Upper lobe of left lung (tissue), 6 donors: ENCODE results near the gene INAFM1. TPM values are rescaled to one million over a fixed set of nuclear protein-coding genes. Genes with fewer than 3 reads are reported as not detected.

Experiments used
- ATAC-seq, 2 donors: fragments of 200-7000 bp; cut with Tn5 transposase; one replicate each; pipeline ENCODE4 v1.9.1; 2022; ENCODE audit warnings: mild to moderate bottlenecking in 2 of 2, moderate library complexity in 2 of 2; ENCODE audit not compliant: low FRiP score in 2 of 2
- DNase-seq, 2 donors: peaks; one replicate each; pipeline ENCODE4 v3.0.0-alpha.2; 2019 to 2020
- H3K27ac ChIP-seq, 4 donors: fragments of 200-600 bp; sonication (generic); one replicate each; pipeline ENCODE4 v1.5.1; 2016 to 2019
- H3K27me3 ChIP-seq, 4 donors: fragments of 200-600 bp; sonication (generic); one replicate each; pipeline ENCODE4 v1.5.1; 2017 to 2019
- H3K36me3 ChIP-seq, 4 donors: fragments of 200-600 bp; sonication (generic); one replicate each; pipeline ENCODE4 v1.5.1; 2016 to 2019
- H3K4me1 ChIP-seq, 4 donors: fragments of 200-600 bp; sonication (generic); one replicate each; pipeline ENCODE4 v1.5.1; 2018 to 2019
- H3K4me3 ChIP-seq, 4 donors: fragments of 200-600 bp; sonication (generic); one replicate each; pipeline ENCODE4 v1.5.1; 2017 to 2019; ENCODE audit warnings: mild to moderate bottlenecking in 2 of 4, moderate library complexity in 1 of 4
- H3K9me3 ChIP-seq, 4 donors: fragments of 200-600 bp; sonication (generic); one replicate each; pipeline ENCODE4 v1.5.1; 2018 to 2019
- CTCF ChIP-seq, 6 experiments: fragments of 450-650 bp in 4 of 6; fragments of 200-600 bp in 2 of 6; sonication (generic) in 2 of 6; IDR thresholded peaks; one replicate each; pipeline ENCODE4 v1.5.1; 2016 to 2019; ENCODE audit warnings: antibody characterized with exemption in 6 of 6
- EP300 ChIP-seq, 4 donors: sonication (generic); formaldehyde crosslinking; IDR thresholded peaks; one replicate each; pipeline ENCODE4 v1.5.1; 2017; ENCODE audit warnings: antibody characterized with exemption in 4 of 4, control low read depth in 2 of 4
- POLR2A ChIP-seq, 4 donors: fragments of 450-650 bp; IDR thresholded peaks; one replicate each; pipeline ENCODE4 v1.5.1; 2016 to 2017; ENCODE audit warnings: antibody characterized with exemption in 4 of 4, mild to moderate bottlenecking in 2 of 4
- POLR2AphosphoS5 ChIP-seq, 2 donors: sonication (generic); formaldehyde crosslinking; IDR thresholded peaks; one replicate each; pipeline ENCODE4 v1.5.1; 2017; ENCODE audit warnings: antibody characterized with exemption in 2 of 2
- WGBS, 2 donors: methylation state at CpG; one replicate each; pipeline ENCODE4 v1.1.5; 2017 to 2018; 5-methylcytosine and 5-hydroxymethylcytosine counted together
- total RNA-seq, 6 donors: library from RNA; depleted of rRNA in 4 of 6; stranded (reverse); fragments of >200 nt in 4 of 6; gene quantifications; one replicate each; pipeline versions ENCODE4 v1.1.0 to v1.2.1, GENCODE V29; 2016 to 2021
- donor health status: DM: no; HTN: no; CAD: no; lungs with moderate emphysema.
- donor health status: DM: no; HTN: yes; CAD: no; lungs with severe emphysema.

The INAFM1 gene
- total RNA-seq, 6 donors from 2014 or later = 0.59 to 28.3 (median 22.4) TPM

- peak overlapping the region in 3 of 4 donors; percentile 32 to 38 (median 36) for H3K4me3 ChIP-seq
- H3K27me3 ChIP-seq = peaks cover 0 to 11% (median 8%) of the 10 kb centered on the region in 4 donors
- 5 to 10% methylated on average over 4 to 18 of the region's 62 CpGs for WGBS, 2 donors
- DNase-seq (peak; percentile 57 to 92), ATAC-seq (no peak)
- peaks cover 35 to 48% (median 44%) of the 10 kb centered on the region in 4 donors for H3K4me1 ChIP-seq
- H3K27ac ChIP-seq = no peak overlapping the region
- TF ChIP-seq POLR2A (IDR thresholded peaks at IDR 0.05) = no peak
- TF ChIP-seq CTCF (IDR thresholded peaks at IDR 0.05) = no peak
- no peak for TF ChIP-seq POLR2AphosphoS5 (IDR thresholded peaks at IDR 0.05)
- no peak for TF ChIP-seq EP300 (IDR thresholded peaks at IDR 0.05)
- no peaks in the 10 kb centered on the region for H3K36me3 ChIP-seq
- no peaks in the 10 kb centered on the region for H3K9me3 ChIP-seq
Measured at GRCh38 chr19:47239610-47240296, 34.9 kb upstream of the INAFM1 start.

GRCh38 chr19:47240556-47240955 is 34.1 kb upstream of the INAFM1 start:
- Histone ChIP-seq H3K9me3 (no peaks in the 10 kb centered on the region), H3K4me3 (no peak overlapping the region), H3K27ac (no peak overlapping the region), H3K27me3 (peaks cover 0 to 11% (median 8%) of the 10 kb centered on the region in 4 donors), H3K36me3 (no peaks in the 10 kb centered on the region), H3K4me1 (peaks cover 35 to 49% (median 45%) of the 10 kb centered on the region in 4 donors)
- TF ChIP-seq POLR2AphosphoS5 (IDR thresholded peaks at IDR 0.05) = no peak
- no peak for TF ChIP-seq POLR2A (IDR thresholded peaks at IDR 0.05)
- no peak for TF ChIP-seq EP300 (IDR thresholded peaks at IDR 0.05)
- no peak for TF ChIP-seq CTCF (IDR thresholded peaks at IDR 0.05)
- 20 to 65% methylated on average over 1 to 6 of the region's 6 CpGs for WGBS, 2 donors
- DNase-seq = no peak
- ATAC-seq = no peak

- Histone ChIP-seq H3K27me3 (peaks cover 0 to 11% (median 8%) of the 10 kb centered on the region in 4 donors), H3K27ac (no peak overlapping the region), H3K36me3 (no peaks in the 10 kb centered on the region), H3K4me1 (peaks cover 35 to 49% (median 45%) of the 10 kb centered on the region in 4 donors), H3K9me3 (no peaks in the 10 kb centered on the region), H3K4me3 (no peak overlapping the region)
- ATAC-seq (peak; percentile 22 to 67), DNase-seq (peak; percentile 89 to 93)
- 10 to 36% methylated on average over 3 to 7 of the region's 27 CpGs for WGBS, 2 donors
- no peak for TF ChIP-seq POLR2A (IDR thresholded peaks at IDR 0.05)
- TF ChIP-seq POLR2AphosphoS5 (IDR thresholded peaks at IDR 0.05) = peak in 1 of 2 donors; percentile 4
Measured at GRCh38 chr19:47240996-47241918, 33.4 kb upstream of the INAFM1 start.

GRCh38 chr19:47241919-47242577 is 32.6 kb upstream of the INAFM1 start:
- no peaks in the 10 kb centered on the region for H3K9me3 ChIP-seq
- no peak for ATAC-seq
- H3K4me1 ChIP-seq = peaks cover 35 to 49% (median 45%) of the 10 kb centered on the region in 4 donors
- H3K27ac ChIP-seq = peak overlapping the region in 1 of 4 donors; percentile 40
- peaks cover 0 to 11% (median 8%) of the 10 kb centered on the region in 4 donors for H3K27me3 ChIP-seq
- no peaks in the 10 kb centered on the region for H3K36me3 ChIP-seq
- no peak for TF ChIP-seq CTCF (IDR thresholded peaks at IDR 0.05)
- TF ChIP-seq POLR2A (IDR thresholded peaks at IDR 0.05) = no peak
- TF ChIP-seq POLR2AphosphoS5 (IDR thresholded peaks at IDR 0.05) = no peak
- no peak for TF ChIP-seq EP300 (IDR thresholded peaks at IDR 0.05)
- WGBS, 2 donors = 76 to 80% methylated on average over 5 to 7 of the region's 7 CpGs
- no peak overlapping the region for H3K4me3 ChIP-seq
- DNase-seq = no peak
